Loucy (cell line): ENCODE results near the gene TM2D3.

Experiments used
- H2AFZ ChIP-seq: fragments of 200-600 bp; sonication (generic); 2 replicates; pipeline ENCODE4 v1.6.0; 2016; ENCODE audit warnings: antibody characterized with exemption, mild to moderate bottlenecking, low read length, moderate library complexity
- H3F3A ChIP-seq: fragments of 200-600 bp; 2 replicates; pipeline ENCODE4 v1.6.0; 2016; ENCODE audit warnings: antibody characterized with exemption, low read depth, mild to moderate bottlenecking
- H3K27me3 ChIP-seq: fragments of 200-600 bp; sonication (generic); 2 replicates; pipeline ENCODE4 v1.6.1; 2014; ENCODE audit warnings: low read length, mild to moderate bottlenecking; ENCODE audit not compliant: insufficient read depth, poor library complexity, severe bottlenecking
- H3K36me3 ChIP-seq: fragments of 200-600 bp; sonication (generic); 2 replicates; pipeline ENCODE4 v1.6.1; 2016; ENCODE audit warnings: low read length; ENCODE audit not compliant: insufficient read depth
- H3K4me1 ChIP-seq: fragments of 200-600 bp; sonication (generic); 2 replicates; pipeline ENCODE4 v1.5.1; 2014; ENCODE audit warnings: low read length, mild to moderate bottlenecking; ENCODE audit not compliant: insufficient read depth, poor library complexity, severe bottlenecking
- H3K4me2 ChIP-seq: fragments of 200-600 bp; sonication (generic); 2 replicates; pipeline ENCODE4 v1.6.0; 2014; ENCODE audit warnings: antibody characterized with exemption, low read length, low read depth, mild to moderate bottlenecking; ENCODE audit not compliant: poor library complexity, severe bottlenecking
- H3K4me3 ChIP-seq: fragments of 200-600 bp; sonication (generic); 2 replicates; pipeline ENCODE4 v1.5.1; 2014; ENCODE audit warnings: low read length, mild to moderate bottlenecking, mixed read lengths; ENCODE audit not compliant: poor library complexity, severe bottlenecking
- H3K79me2 ChIP-seq: fragments of 200-600 bp; sonication (generic); 2 replicates; pipeline ENCODE4 v1.6.1; 2014; ENCODE audit warnings: low read length; ENCODE audit not compliant: insufficient read depth
- H3K9ac ChIP-seq: fragments of 200-600 bp; sonication (generic); 2 replicates; pipeline ENCODE4 v1.6.0; 2014; ENCODE audit warnings: mild to moderate bottlenecking, low read depth, low read length, moderate library complexity; ENCODE audit not compliant: poor library complexity, severe bottlenecking
- H3K9me2 ChIP-seq: fragments of 200-600 bp; sonication (generic); replicated peaks from 2 replicates; pipeline ENCODE4 v1.6.1; 2016; ENCODE audit warnings: low read depth, low read length, mixed read lengths
- H3K9me3 ChIP-seq: fragments of 200-600 bp; sonication (generic); 2 replicates; pipeline ENCODE4 v1.6.1; 2014; ENCODE audit warnings: mild to moderate bottlenecking, antibody characterized with exemption, low read length, low read depth; ENCODE audit not compliant: insufficient read depth
- H4K20me1 ChIP-seq: fragments of 200-600 bp; sonication (generic); 2 replicates; pipeline ENCODE4 v1.6.0; 2014; ENCODE audit warnings: antibody characterized with exemption, low read length, mild to moderate bottlenecking; ENCODE audit not compliant: insufficient read depth, poor library complexity, severe bottlenecking
- EZH2phosphoT487 ChIP-seq: fragments of 200-600 bp; IDR thresholded peaks from 2 replicates; pipeline ENCODE4 v1.6.1; 2018; ENCODE audit warnings: antibody characterized with exemption, mild to moderate bottlenecking, moderate library complexity, borderline replicate concordance
- TF ChIP-seq, protein P1 (sequence below): fragments of 200-600 bp; sonication (generic); conservative IDR thresholded peaks from 2 replicates; pipeline ENCODE4 v1.5.1; 2014; ENCODE audit warnings: mild to moderate bottlenecking, antibody characterized with exemption, low read length

Gene TM2D3

DNA sequence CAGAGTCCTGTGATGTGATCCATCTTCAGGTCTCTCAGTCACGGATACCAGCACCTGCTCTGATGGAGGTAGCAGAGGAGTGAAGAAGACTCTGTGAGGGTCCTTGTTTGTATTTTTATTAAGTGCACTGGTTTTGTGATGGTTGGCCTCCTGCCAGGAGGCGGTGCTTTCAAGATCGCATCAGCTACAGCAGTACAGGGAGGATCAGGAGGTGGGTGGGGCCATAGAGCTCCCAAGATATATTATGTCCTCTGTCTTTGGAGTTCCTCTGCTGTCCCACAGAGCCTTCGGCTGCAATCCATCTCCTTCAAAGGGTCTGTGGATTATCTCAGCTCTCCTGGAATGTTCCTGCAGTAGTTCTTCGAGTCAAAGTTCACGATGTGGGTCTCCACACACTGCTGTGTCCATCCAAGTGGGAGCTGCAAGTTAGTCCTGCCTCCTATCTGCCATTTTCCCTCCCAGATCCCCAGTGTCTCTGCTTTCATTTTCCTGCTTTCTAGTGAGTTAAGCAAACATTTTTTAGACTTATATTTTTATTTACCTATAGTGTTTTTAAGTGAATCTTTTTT lies 54.7 kb downstream of the TM2D3 start:
- Histone ChIP-seq H3K4me1 (peaks cover 5% of the 10 kb centered on the region), H3K9ac (no peak overlapping the region), H3K27me3 (no peaks in the 10 kb centered on the region), H3K79me2 (no peaks in the 10 kb centered on the region), H3K4me3 (no peak overlapping the region), H2AFZ (no peak overlapping the region), H3K4me2 (no peak overlapping the region), H4K20me1 (no peaks in the 10 kb centered on the region), H3K9me3 (peaks cover 11% of the 10 kb centered on the region; the same call in 1 of the 2 replicates), H3F3A (no peaks in the 10 kb centered on the region), H3K9me2 (no peaks in the 10 kb centered on the region), H3K36me3 (no peaks in the 10 kb centered on the region)
- TF ChIP-seq, protein P1, sequence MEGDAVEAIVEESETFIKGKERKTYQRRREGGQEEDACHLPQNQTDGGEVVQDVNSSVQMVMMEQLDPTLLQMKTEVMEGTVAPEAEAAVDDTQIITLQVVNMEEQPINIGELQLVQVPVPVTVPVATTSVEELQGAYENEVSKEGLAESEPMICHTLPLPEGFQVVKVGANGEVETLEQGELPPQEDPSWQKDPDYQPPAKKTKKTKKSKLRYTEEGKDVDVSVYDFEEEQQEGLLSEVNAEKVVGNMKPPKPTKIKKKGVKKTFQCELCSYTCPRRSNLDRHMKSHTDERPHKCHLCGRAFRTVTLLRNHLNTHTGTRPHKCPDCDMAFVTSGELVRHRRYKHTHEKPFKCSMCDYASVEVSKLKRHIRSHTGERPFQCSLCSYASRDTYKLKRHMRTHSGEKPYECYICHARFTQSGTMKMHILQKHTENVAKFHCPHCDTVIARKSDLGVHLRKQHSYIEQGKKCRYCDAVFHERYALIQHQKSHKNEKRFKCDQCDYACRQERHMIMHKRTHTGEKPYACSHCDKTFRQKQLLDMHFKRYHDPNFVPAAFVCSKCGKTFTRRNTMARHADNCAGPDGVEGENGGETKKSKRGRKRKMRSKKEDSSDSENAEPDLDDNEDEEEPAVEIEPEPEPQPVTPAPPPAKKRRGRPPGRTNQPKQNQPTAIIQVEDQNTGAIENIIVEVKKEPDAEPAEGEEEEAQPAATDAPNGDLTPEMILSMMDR: no peak
- TF ChIP-seq EZH2phosphoT487: no peak

DNA sequence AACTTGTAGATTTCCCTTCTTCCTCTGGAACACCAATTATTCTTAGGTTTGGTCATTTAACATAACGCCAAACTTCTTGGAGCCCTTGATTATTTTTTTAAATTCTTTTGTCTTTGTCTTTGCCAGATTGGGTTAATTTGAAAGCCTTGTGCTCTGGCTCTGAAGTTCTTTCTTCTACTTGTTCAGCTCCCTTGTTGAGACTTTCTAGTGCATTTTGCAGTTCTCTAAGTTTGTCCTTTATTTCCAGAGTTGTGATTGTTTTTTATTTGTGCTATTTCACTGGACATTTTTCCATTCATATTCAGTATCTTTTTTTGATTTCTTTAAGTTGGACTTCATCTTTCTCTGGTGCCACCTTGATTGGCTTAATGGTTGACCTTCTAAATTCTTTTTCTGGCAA lies 55.5 kb downstream of the TM2D3 start:
- no peak overlapping the region for H3K4me3 ChIP-seq
- H3K27me3 ChIP-seq: no peaks in the 10 kb centered on the region
- H3K9me3 ChIP-seq: peaks cover 11% of the 10 kb centered on the region; the same call in 1 of the 2 replicates
- no peaks in the 10 kb centered on the region for H3F3A ChIP-seq
- H3K9ac ChIP-seq: no peak overlapping the region
- no peaks in the 10 kb centered on the region for H3K9me2 ChIP-seq
- TF ChIP-seq EZH2phosphoT487: no peak
- TF ChIP-seq, protein P1: no peak
- H3K79me2 ChIP-seq: no peaks in the 10 kb centered on the region
- H4K20me1 ChIP-seq: no peaks in the 10 kb centered on the region
- H2AFZ ChIP-seq: no peak overlapping the region
- no peak overlapping the region for H3K4me2 ChIP-seq
- H3K4me1 ChIP-seq: peaks cover 5% of the 10 kb centered on the region
- H3K36me3 ChIP-seq: no peaks in the 10 kb centered on the region
